ENCODE measurements around the gene CFAP100. TPM values are rescaled to one million over a fixed set of nuclear protein-coding genes. Genes with fewer than 3 reads are reported as not detected.

The CFAP100 gene
- total and polyA plus RNA-seq, 3 donors from 2014 or later: 21.4 to 74.2 (median 56.2) TPM

- no peak overlapping the region for H3K27ac ChIP-seq
- no peak overlapping the region for H3K4me3 ChIP-seq
- intact Hi-C loops (cut with DNase I; ENCODE audit: low total_unique reads): no loop called here
- H3K9me3 ChIP-seq: no peaks in the 10 kb centered on the region
- no peak for DNase-seq
- peaks cover 22% of the 10 kb centered on the region for H3K4me1 ChIP-seq
- TF ChIP-seq POLR2A (IDR thresholded peaks at IDR 0.05) (no peak), CTCF (IDR thresholded peaks at IDR 0.05) (no peak)
- H3K27me3 ChIP-seq: no peaks in the 10 kb centered on the region
- 90 to 96% methylated on average over 1 to 3 of the region's 3 CpGs for WGBS, 2 donors
- H3K36me3 ChIP-seq (ENCODE audit: low read depth, missing control alignments): no peaks in the 10 kb centered on the region
Measured at GRCh38 chr3:126360046-126360713, 34.5 kb upstream of the CFAP100 start.

- no peak for DNase-seq
- Histone ChIP-seq H3K27ac (no peak overlapping the region), H3K4me1 (peaks cover 17% of the 10 kb centered on the region), H3K9me3 (no peaks in the 10 kb centered on the region), H3K4me3 (no peak overlapping the region), H3K27me3 (no peaks in the 10 kb centered on the region), H3K36me3 (ENCODE audit: low read depth, missing control alignments) (no peaks in the 10 kb centered on the region)
- intact Hi-C loops (cut with DNase I; ENCODE audit: low total_unique reads): no loop called here
- TF ChIP-seq CTCF (IDR thresholded peaks at IDR 0.05): no peak
- 78 to 89% methylated on average over 3 of the region's 3 CpGs for WGBS, 2 donors
Measured at GRCh38 chr3:126360714-126361060, 34.0 kb upstream of the CFAP100 start.

- Histone ChIP-seq H3K27ac (no peak overlapping the region), H3K36me3 (ENCODE audit: low read depth, missing control alignments) (no peaks in the 10 kb centered on the region), H3K9me3 (no peaks in the 10 kb centered on the region), H3K27me3 (no peaks in the 10 kb centered on the region), H3K4me3 (no peak overlapping the region), H3K4me1 (peaks cover 16% of the 10 kb centered on the region)
- DNase-seq: no peak
- TF ChIP-seq CTCF (IDR thresholded peaks at IDR 0.05) (no peak), POLR2A (IDR thresholded peaks at IDR 0.05) (no peak)
- WGBS, 2 donors: 88 to 90% methylated on average over 9 of the region's 9 CpGs
- intact Hi-C loops (cut with DNase I; ENCODE audit: low total_unique reads): no loop called here
Measured at GRCh38 chr3:126361211-126361610, 33.5 kb upstream of the CFAP100 start.

GRCh38 chr3:126364130-126364695 is 30.5 kb upstream of the CFAP100 start:
- Histone ChIP-seq H3K4me3 (no peak overlapping the region), H3K4me1 (peaks cover 11% of the 10 kb centered on the region), H3K27ac (peak overlapping the region in 1 of 2 donors; percentile 36), H3K27me3 (no peaks in the 10 kb centered on the region), H3K9me3 (no peaks in the 10 kb centered on the region), H3K36me3 (ENCODE audit: low read depth, missing control alignments) (no peaks in the 10 kb centered on the region)
- peak; percentile 65 for DNase-seq
- 53 to 65% methylated on average over 9 of the region's 9 CpGs for whole genome bisulfite sequencing, 2 donors
- intact Hi-C loops (cut with DNase I; ENCODE audit: low total_unique reads): no loop called here
- TF ChIP-seq POLR2A (IDR thresholded peaks at IDR 0.05): no peak
- TF ChIP-seq CTCF (IDR thresholded peaks at IDR 0.05): no peak

Data from testis (tissue), 3 donors.